Measurements from ENCODE around the gene ETFDH.

DNA sequence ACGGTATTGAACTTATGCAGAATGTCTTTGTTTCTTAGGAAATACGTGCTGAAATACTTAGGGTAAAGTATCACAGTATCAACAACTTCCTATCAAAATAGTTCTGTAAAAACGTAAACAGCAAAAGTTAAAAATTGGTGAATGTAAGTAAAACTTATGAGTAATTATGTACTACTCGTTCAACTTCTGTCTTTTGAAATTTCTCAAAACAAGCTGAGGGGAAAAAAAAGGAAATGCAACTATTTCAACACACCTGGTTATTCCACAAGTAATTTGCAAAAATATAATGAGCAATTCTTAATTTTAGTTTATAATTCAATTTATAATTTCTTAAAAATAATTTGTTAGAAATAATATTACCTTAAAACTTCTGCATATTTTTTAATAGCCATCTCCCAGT is 42.8 kb downstream of the ETFDH start:
- TF ChIP-seq, protein P1, sequence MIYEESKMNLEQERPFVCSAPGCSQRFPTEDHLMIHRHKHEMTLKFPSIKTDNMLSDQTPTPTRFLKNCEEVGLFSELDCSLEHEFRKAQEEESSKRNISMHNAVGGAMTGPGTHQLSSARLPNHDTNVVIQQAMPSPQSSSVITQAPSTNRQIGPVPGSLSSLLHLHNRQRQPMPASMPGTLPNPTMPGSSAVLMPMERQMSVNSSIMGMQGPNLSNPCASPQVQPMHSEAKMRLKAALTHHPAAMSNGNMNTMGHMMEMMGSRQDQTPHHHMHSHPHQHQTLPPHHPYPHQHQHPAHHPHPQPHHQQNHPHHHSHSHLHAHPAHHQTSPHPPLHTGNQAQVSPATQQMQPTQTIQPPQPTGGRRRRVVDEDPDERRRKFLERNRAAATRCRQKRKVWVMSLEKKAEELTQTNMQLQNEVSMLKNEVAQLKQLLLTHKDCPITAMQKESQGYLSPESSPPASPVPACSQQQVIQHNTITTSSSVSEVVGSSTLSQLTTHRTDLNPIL (CRISPR knock-in tag; IDR thresholded peaks at IDR 0.05; ENCODE audit: low read depth), result no peak
- TF ChIP-seq BACH2 (CRISPR knock-in tag; IDR thresholded peaks at IDR 0.05; ENCODE audit: borderline replicate concordance) (no peak), TOX (CRISPR knock-in tag; IDR thresholded peaks at IDR 0.05; ENCODE audit: borderline replicate concordance) (no peak), RARB (CRISPR knock-in tag; IDR thresholded peaks at IDR 0.05) (no peak), PPARA (CRISPR knock-in tag; IDR thresholded peaks at IDR 0.05; ENCODE audit: borderline replicate concordance) (no peak), ESRRG (CRISPR knock-in tag; IDR thresholded peaks at IDR 0.05) (no peak), CSDC2 (CRISPR knock-in tag; IDR thresholded peaks at IDR 0.05) (no peak), TCF4 (CRISPR knock-in tag; IDR thresholded peaks at IDR 0.05; ENCODE audit: borderline replicate concordance) (no peak)
